Renal cortical epithelial cell (primary cell): Measurements from ENCODE around the gene SERPINA3. TPM values are rescaled to one million over a fixed set of nuclear protein-coding genes. Genes with fewer than 3 reads are reported as not detected.

ENCODE experiments used
- DNase-seq: peaks from one replicate; pipeline ENCODE4 v3.0.0-alpha.2; 2011; ENCODE audit warnings: low read depth
- total RNA-seq: library from RNA; depleted of rRNA; stranded (reverse); fragments of >200 nt; gene quantifications from 2 replicates; pipeline ENCODE4 v1.2.3, GENCODE V29; 2014

SERPINA3 gene
- total RNA-seq, 1 donor from 2014 or later: 46.4 TPM

DNA sequence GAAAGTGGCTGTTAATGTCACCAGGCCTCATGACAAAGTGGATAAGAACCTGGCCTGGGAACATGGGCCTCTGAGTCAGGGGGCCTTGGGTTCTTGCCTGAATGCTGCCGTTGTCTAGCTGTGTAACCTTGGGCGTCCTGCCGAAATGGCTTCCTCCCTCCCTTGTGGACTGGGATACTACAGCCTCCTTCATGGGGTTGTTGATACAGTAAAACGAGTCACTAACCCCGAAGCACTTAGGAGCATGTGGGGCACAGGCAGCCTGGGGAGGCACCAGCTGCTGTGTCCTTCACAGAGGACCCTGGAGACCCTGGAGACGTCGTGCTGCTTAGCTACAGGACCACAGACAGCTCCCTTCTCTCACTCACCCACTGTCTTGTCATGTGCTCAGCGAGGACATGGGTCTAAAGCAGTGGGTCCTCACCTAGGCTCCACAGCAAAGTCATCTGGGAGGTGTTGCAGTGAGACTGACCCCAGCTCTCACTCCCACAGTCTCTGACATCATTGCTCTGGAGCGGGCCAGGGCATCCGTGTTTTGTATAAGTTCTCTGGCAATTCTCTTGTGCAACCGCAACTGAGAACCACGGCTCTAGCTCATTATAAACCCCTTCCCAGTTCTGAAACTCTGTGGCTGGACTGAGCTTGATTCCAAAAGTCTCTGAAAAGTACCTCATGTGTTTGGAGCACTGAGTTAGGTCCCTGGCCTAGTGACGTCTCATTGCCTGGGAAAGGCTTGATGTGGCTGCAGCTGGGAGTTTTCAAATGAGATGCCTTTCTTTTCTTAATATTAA lies 42.1 kb downstream of the SERPINA3 start:
- DNase-seq: no peak

- no peak for DNase-seq
Measured at GRCh38 chr14:94655169-94655710, 43.0 kb downstream of the SERPINA3 start.

DNA sequence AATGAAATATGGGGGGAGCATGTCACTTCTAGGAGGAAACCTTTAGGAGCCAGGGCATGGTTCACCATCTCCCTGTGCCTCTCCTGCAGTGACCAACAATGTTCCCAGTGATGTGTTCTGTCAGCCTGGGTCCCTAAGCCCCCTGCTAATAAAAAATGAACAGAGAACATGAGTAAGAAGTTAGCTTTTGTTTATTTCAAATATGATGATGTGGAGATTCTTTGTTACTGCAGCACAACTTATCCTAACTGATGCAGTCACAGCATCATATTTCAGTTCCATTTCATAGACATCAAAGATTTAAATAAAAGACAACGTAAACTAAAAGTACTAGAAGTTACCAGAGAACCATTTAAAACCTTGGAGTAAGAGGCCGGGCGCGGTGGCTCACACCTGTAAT lies 43.9 kb downstream of the SERPINA3 start:
- DNase-seq: no peak

DNA sequence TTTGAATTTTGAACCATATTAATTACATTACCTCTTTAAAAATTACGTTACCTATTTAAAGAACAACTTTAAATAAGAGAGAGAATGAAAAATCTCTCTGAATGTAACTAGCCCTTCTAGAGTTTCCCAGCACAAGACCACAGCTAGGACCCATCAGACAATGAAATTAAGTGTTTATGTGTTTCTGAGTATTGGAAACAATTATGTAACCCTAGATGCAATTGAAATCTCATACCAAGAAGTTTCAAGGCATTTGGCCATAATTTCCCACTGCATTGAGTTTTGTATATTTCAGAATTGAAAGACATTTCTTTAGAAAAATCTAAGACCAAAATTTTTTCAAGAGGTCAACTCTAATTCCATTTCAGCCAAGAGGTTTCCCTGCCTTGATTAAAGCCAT lies 47.1 kb downstream of the SERPINA3 start:
- DNase-seq: no peak

- DNase-seq: no peak
Measured at GRCh38 chr14:94659901-94660300, 47.7 kb downstream of the SERPINA3 start.

DNA sequence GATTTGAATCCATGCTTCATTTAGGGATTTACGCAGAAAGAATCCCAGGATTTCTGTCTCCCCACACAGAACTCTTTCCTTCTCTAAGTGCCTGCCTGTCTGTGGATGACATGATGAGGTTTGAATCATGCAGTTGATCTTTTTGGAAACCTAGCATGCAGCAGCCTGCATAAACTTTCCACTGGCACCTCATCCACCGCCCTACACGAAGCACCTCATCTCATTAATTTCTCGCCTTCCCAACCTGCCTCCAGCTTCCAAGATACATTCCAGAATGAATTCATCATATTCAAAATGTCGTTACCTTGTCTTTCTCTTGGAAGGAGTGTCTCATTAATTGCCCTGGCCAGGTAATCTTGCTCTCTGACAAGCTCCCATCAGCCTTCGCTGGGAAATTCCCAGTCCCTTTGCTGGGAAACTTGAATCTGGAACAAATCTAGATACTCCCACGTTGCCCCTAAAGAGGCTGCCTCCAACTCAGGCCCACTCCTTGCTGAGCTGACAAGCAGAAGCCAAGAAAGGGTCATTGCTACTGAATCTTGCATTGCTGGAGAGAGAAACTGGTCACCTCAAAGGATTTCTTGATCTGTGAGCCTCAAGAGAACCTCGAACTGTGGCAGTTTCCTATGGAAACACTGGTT lies 48.2 kb downstream of the SERPINA3 start:
- DNase-seq: no peak

DNA sequence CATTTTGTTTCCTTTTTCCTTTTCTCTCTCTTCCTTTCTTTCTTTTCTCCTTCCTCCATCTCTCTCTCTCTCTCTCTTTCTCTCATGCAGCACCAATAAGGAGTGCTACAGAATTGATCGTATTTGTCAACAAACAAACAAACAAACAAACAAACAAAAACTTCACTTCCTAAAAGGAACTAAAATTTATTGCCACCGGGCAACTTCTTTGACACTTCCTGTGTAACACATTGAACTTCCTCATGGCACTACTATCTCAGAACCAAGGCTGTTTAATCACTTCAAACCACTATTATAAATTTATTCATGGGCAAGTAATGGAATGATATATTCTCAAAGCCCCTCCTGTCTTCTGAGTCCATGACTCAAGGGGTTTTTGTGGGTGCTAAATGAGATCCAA lies 51.3 kb downstream of the SERPINA3 start:
- no peak for DNase-seq

DNA sequence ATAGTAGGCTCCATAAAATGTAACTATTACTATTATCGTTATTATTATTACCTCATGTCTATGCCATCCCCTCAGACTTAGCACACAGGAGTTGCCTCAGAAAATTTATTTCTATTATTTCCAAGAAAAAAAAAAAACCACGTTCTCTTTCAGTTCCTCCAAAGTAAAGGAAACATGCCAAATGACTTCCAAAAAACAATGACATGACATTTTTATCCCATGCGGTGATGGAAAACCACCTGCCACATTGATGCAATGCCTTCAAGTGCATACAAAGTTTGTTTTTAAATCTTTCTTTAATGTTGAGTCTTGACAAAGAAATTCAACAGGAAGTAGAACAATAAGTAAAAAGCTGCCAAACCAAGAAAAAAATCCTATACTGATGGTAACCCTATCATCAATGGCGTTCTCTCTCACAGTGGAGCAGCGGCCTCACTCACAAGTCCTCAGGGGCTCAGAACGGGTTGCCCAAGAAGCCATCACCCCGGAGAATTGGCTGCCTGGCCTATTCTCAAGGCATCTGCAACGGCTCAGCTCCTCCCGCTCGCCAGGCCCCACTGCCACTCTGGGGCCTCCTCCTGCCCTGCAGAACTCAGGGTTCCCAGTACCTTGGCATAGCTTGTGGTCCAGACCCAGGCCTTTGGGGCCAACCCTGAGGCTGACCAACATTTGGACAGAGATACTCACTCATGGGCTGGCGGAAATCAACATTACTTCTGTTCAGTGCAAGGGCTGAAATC lies 51.9 kb downstream of the SERPINA3 start:
- DNase-seq: no peak

- DNase-seq: no peak
Measured at GRCh38 chr14:94665121-94665520, 52.9 kb downstream of the SERPINA3 start.

- DNase-seq: no peak
Measured at GRCh38 chr14:94665544-94665943, 53.4 kb downstream of the SERPINA3 start.

GRCh38 chr14:94670692-94671285 lies 58.6 kb downstream of the SERPINA3 start:
- DNase-seq: no peak

- DNase-seq: no peak
Measured at GRCh38 chr14:94671870-94672444, 59.8 kb downstream of the SERPINA3 start.

DNA sequence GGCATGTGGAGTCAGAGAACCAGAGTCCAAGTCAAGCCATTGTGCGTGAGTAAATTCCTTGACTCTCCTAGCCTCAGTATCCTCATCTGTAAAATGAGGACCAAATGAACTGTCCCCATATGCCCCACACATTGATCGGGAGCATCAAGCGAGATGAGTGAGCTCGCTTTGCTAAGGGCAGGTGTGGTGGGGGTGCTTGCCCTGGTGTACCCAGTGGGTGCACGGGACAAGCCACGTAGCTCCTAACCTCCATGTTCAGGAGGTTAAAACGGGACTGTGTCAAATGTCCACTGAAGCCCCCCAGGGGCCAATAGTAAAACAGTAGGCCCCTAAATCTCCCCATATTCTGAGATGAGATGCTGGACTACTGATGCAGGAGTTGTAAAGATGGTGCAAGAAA lies 60.9 kb downstream of the SERPINA3 start:
- no peak for DNase-seq

Other genes with a start within 250 kb of the SERPINA3 start
- gene SERPINA2, start 245.7 kb upstream of the SERPINA3 start, total RNA-seq: 0.10 TPM in 1 of 2 replicates, not detected in the other
- gene SERPINA1, start 223.8 kb upstream of the SERPINA3 start, total RNA-seq: 32.1 and 137 TPM in 2 replicates
- gene SERPINA11, start 159.6 kb upstream of the SERPINA3 start, total RNA-seq: not detected in 2 replicates
- not detected in 2 replicates for gene SERPINA9, start 136.2 kb upstream of the SERPINA3 start, total RNA-seq
- gene SERPINA12, start 102.9 kb upstream of the SERPINA3 start, total RNA-seq: not detected in 2 replicates
- 0.55 TPM in 1 of 2 replicates, not detected in the other for gene SERPINA4, start 50.9 kb upstream of the SERPINA3 start, total RNA-seq
- gene SERPINA5, start 31.0 kb upstream of the SERPINA3 start, total RNA-seq: 0.35 and 15.5 TPM in 2 replicates
- not detected in 2 replicates for gene GSC, start 157.7 kb downstream of the SERPINA3 start, total RNA-seq